Measurements from ENCODE around the gene SATB2. TPM values are rescaled to one million over a fixed set of nuclear protein-coding genes. Genes with fewer than 3 reads are reported as not detected.

Gene SATB2
- total RNA-seq, 1 experiment from 2014 or later, result 11.2 TPM

DNA sequence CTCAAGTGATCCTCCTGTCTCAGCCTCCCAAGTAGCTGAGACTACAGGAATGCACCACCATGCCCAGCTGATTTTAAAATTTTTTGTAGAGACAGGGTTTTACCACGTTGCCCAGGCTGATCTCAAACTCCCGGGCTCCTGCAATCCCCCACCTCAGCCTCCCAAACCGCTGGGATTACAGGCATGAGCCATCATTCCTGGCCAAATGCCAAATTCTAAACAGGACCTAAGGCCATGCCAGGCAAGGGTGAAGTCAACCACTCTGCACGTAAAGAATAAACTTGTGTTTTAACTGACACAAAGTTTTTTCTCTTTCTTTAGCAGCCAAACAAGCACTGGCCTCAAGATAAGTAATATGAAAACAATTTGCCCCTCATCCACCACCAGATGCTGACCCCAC is 37.4 kb upstream of the SATB2 start:
- intact Hi-C loops (cut with micrococcal nuclease; ENCODE audit: unreplicated experiment), result no loop called here
- Mint-ChIP-seq H3K27ac (ENCODE audit: unreplicated experiment) (no peak overlapping the region), H3K36me3 (ENCODE audit: insufficient read depth, unreplicated experiment) (no peaks in the 10 kb centered on the region), H3K4me1 (ENCODE audit: low read depth, unreplicated experiment) (no peaks in the 10 kb centered on the region), H3K4me3 (ENCODE audit: low read depth, unreplicated experiment) (no peak overlapping the region), H3K9me3 (ENCODE audit: low read depth, unreplicated experiment) (no peaks in the 10 kb centered on the region), H3K27me3 (ENCODE audit: unreplicated experiment) (no peaks in the 10 kb centered on the region)
- TF ChIP-seq, protein P1, sequence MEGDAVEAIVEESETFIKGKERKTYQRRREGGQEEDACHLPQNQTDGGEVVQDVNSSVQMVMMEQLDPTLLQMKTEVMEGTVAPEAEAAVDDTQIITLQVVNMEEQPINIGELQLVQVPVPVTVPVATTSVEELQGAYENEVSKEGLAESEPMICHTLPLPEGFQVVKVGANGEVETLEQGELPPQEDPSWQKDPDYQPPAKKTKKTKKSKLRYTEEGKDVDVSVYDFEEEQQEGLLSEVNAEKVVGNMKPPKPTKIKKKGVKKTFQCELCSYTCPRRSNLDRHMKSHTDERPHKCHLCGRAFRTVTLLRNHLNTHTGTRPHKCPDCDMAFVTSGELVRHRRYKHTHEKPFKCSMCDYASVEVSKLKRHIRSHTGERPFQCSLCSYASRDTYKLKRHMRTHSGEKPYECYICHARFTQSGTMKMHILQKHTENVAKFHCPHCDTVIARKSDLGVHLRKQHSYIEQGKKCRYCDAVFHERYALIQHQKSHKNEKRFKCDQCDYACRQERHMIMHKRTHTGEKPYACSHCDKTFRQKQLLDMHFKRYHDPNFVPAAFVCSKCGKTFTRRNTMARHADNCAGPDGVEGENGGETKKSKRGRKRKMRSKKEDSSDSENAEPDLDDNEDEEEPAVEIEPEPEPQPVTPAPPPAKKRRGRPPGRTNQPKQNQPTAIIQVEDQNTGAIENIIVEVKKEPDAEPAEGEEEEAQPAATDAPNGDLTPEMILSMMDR (IDR thresholded peaks at IDR 0.05; ENCODE audit: unreplicated experiment), result no peak
- no TSS peak for BruUV-seq (replicated peaks)
- CTCF ChIA-PET, result no interaction called here
- DNase-seq, result no peak

DNA sequence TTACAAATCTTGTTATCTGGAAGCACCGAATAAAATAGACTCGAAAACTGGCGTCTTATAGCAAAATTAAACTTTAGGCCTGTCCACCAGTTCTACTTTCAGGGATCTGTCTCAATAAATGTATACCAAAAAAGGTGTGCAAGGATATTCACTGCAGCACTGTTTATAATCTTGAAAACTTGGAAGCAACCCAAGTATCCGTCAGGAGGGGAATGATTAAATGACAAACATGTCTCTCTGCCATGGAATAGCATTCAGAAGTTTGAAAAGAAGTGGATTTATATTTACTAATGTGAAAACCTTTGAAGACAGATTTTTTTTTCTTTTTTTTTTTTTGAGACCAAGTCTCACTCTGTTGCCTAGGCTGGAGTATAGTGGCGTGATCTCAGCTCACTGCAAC is 32.3 kb upstream of the SATB2 start:
- Mint-ChIP-seq H3K4me1 (ENCODE audit: low read depth, unreplicated experiment) (no peaks in the 10 kb centered on the region), H3K27ac (ENCODE audit: unreplicated experiment) (no peak overlapping the region), H3K4me3 (ENCODE audit: low read depth, unreplicated experiment) (no peak overlapping the region), H3K9me3 (ENCODE audit: low read depth, unreplicated experiment) (no peaks in the 10 kb centered on the region), H3K36me3 (ENCODE audit: insufficient read depth, unreplicated experiment) (no peaks in the 10 kb centered on the region), H3K27me3 (ENCODE audit: unreplicated experiment) (no peaks in the 10 kb centered on the region)
- intact Hi-C loops (cut with micrococcal nuclease; ENCODE audit: unreplicated experiment), result no loop called here
- DNase-seq, result no peak
- TF ChIP-seq, protein P1 (IDR thresholded peaks at IDR 0.05; ENCODE audit: unreplicated experiment), result no peak
- CTCF ChIA-PET, result interaction anchor here (3.3 kb wide), 1 partner anchor 1176 kb away, joined by 24 read pairs; no protein-coding TSS in a partner anchor
- no TSS peak for BruUV-seq (replicated peaks)

DNA sequence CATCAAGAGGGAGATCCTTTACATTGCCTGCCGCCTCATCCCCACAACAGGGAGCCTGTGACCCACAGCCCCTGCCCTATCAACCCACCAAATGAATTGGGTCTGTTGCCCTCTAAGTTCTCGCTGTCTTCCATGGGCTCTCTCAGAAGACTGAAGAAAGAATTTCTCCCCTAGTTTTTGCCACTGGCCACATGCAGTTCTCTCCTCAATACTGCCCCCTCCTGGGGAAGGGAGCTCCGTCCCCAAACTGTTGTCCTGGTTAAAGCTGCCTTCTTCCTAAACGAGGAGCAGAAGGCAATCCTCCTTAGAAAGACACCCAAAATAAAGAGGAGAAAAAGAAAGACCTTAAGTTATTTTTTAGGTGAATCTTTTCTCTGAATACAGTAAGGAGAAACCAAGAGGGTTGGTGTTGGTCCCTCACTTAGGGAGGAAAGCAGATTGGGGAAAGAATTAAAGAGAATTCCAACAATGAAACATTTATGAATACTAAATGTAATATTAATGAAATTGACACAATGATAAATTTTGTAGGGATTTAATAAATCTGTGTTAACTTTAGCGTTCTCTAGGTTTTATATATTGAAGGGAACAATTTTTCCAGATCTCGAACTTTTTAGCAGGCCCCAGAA is 31.1 kb upstream of the SATB2 start:
- peak; percentile 85 for DNase-seq
- TF ChIP-seq, protein P1 (IDR thresholded peaks at IDR 0.05; ENCODE audit: unreplicated experiment), result peak; percentile 78
- no peaks in the 10 kb centered on the region for H3K36me3 Mint-ChIP-seq (ENCODE audit: insufficient read depth, unreplicated experiment)
- no peaks in the 10 kb centered on the region for H3K27me3 Mint-ChIP-seq (ENCODE audit: unreplicated experiment)
- no peaks in the 10 kb centered on the region for H3K4me1 Mint-ChIP-seq (ENCODE audit: low read depth, unreplicated experiment)
- intact Hi-C loops (cut with micrococcal nuclease; ENCODE audit: unreplicated experiment), result loop anchor here (5.0 to 10.0 kb wide), 2 partner anchors 464 to 1117 kb away; no protein-coding TSS in a partner anchor
- no peaks in the 10 kb centered on the region for H3K9me3 Mint-ChIP-seq (ENCODE audit: low read depth, unreplicated experiment)
- H3K27ac Mint-ChIP-seq (ENCODE audit: unreplicated experiment), result no peak overlapping the region
- H3K4me3 Mint-ChIP-seq (ENCODE audit: low read depth, unreplicated experiment), result no peak overlapping the region
- CTCF ChIA-PET, result interaction anchor here (0.6 to 3.3 kb wide), 14 partner anchors 10 to 1192 kb away, joined by 3 to 24 read pairs (median 4); no protein-coding TSS in a partner anchor
- no TSS peak for BruUV-seq (replicated peaks)

DNA sequence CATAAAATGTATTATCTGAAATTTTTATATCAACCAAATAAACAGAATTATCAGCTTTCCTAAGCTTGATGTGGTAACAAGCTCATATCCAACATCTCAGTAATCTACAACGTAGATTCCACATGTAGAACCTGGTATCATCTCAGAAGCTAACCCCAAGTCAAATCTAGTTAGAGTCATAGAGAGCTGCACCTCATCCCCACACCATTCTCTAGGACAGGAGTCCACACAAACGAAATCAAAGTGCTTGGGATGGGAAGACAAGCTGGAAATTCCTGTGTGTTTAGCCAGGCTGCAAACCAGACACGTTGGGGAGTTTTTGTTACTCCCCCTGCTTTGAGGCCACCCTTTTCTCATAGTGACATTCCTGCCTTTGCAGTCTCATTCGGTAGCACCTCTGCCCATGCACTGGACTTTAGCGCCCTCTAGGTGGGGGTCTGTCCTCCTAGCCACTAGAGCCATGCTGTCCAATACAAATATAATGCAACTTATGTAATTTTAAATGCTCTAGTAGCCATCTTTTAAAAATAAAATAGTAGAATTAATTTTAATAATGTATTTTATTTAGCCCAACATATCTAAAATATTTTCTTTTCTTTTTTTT is 28.1 kb upstream of the SATB2 start:
- Mint-ChIP-seq H3K27me3 (ENCODE audit: unreplicated experiment) (no peaks in the 10 kb centered on the region), H3K4me3 (ENCODE audit: low read depth, unreplicated experiment) (no peak overlapping the region), H3K27ac (ENCODE audit: unreplicated experiment) (no peak overlapping the region), H3K9me3 (ENCODE audit: low read depth, unreplicated experiment) (no peaks in the 10 kb centered on the region), H3K4me1 (ENCODE audit: low read depth, unreplicated experiment) (no peaks in the 10 kb centered on the region), H3K36me3 (ENCODE audit: insufficient read depth, unreplicated experiment) (no peaks in the 10 kb centered on the region)
- no TSS peak for BruUV-seq (replicated peaks)
- DNase-seq, result peak; percentile 87
- CTCF ChIA-PET, result interaction anchor here (0.5 to 1.3 kb wide), 4 partner anchors 766 to 1188 kb away, joined by 3 to 6 read pairs (median 3); no protein-coding TSS in a partner anchor
- intact Hi-C loops (cut with micrococcal nuclease; ENCODE audit: unreplicated experiment), result loop anchor here (1.0 to 10.0 kb wide), 4 partner anchors 461 to 1172 kb away; no protein-coding TSS in a partner anchor
- TF ChIP-seq, protein P1 (IDR thresholded peaks at IDR 0.05; ENCODE audit: unreplicated experiment), result peak; percentile 84

All from Calu3 (cell line).